PFSK-1 (cell line): Measurements from ENCODE around the gene PLEKHB1. TPM values are rescaled to one million over a fixed set of nuclear protein-coding genes. Genes with fewer than 3 reads are reported as not detected.

ENCODE experiments used
- FOXP2 ChIP-seq: optimal IDR thresholded peaks from 2 replicates; pipeline ENCODE3; 2011; ENCODE audit warnings: borderline replicate concordance, control low read depth, inconsistent platforms; ENCODE audit not compliant: insufficient read depth; ENCODE audit errors: extremely low read length, extremely low read depth
- POLR2AphosphoS5 ChIP-seq: IDR thresholded peaks from 2 replicates; pipeline ENCODE4 v1.6.1; 2012; ENCODE audit warnings: low read depth, mild to moderate bottlenecking, control low read depth, low read length, moderate library complexity
- SIN3A ChIP-seq: IDR thresholded peaks from 2 replicates; pipeline ENCODE4 v1.6.1; 2012; ENCODE audit warnings: mild to moderate bottlenecking, low read length, moderate library complexity, borderline replicate concordance; ENCODE audit not compliant: insufficient read depth
- TAF1 ChIP-seq: IDR thresholded peaks from 2 replicates; pipeline ENCODE4 v1.6.1; 2012; ENCODE audit warnings: low read length, control low read depth, borderline replicate concordance; ENCODE audit not compliant: insufficient read depth
- polyA plus RNA-seq: library from polyadenylated mRNA; unstranded; fragments of >200 nt; gene quantifications from one replicate; pipeline ENCODE4 v1.2.1, GENCODE V29; 2012; ENCODE audit warnings: low read depth, missing spikeins; ENCODE audit not compliant: insufficient read length
- TF ChIP-seq, protein P1 (sequence below), 2 experiments: IDR thresholded peaks; 2 replicates each; pipeline versions ENCODE4 v1.6.1 to v1.8.0; 2011 to 2012; ENCODE audit warnings: low read depth in 2 of 2, low read length in 2 of 2, control low read depth in 1 of 2, inconsistent platforms in 1 of 2, mild to moderate bottlenecking in 1 of 2, moderate library complexity in 1 of 2; ENCODE audit not compliant: insufficient read depth in 1 of 2

PLEKHB1 gene
- polyA plus RNA-seq: 0.89 TPM

GRCh38 chr11:73645972-73646631 lies at the start of gene PLEKHB1:
Gene PLEKHB1, plus strand, starts transcription at chr11:73646581. Its CDS starts 28 bp downstream, at chr11:73646609.
- TF ChIP-seq TAF1 (no peak), POLR2AphosphoS5 (no peak), SIN3A (no peak), FOXP2 (no peak)
- TF ChIP-seq, protein P1, sequence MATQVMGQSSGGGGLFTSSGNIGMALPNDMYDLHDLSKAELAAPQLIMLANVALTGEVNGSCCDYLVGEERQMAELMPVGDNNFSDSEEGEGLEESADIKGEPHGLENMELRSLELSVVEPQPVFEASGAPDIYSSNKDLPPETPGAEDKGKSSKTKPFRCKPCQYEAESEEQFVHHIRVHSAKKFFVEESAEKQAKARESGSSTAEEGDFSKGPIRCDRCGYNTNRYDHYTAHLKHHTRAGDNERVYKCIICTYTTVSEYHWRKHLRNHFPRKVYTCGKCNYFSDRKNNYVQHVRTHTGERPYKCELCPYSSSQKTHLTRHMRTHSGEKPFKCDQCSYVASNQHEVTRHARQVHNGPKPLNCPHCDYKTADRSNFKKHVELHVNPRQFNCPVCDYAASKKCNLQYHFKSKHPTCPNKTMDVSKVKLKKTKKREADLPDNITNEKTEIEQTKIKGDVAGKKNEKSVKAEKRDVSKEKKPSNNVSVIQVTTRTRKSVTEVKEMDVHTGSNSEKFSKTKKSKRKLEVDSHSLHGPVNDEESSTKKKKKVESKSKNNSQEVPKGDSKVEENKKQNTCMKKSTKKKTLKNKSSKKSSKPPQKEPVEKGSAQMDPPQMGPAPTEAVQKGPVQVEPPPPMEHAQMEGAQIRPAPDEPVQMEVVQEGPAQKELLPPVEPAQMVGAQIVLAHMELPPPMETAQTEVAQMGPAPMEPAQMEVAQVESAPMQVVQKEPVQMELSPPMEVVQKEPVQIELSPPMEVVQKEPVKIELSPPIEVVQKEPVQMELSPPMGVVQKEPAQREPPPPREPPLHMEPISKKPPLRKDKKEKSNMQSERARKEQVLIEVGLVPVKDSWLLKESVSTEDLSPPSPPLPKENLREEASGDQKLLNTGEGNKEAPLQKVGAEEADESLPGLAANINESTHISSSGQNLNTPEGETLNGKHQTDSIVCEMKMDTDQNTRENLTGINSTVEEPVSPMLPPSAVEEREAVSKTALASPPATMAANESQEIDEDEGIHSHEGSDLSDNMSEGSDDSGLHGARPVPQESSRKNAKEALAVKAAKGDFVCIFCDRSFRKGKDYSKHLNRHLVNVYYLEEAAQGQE (IDR thresholded peaks at IDR 0.05; ENCODE audit: insufficient read depth in 1 of 2, low read depth in 2 of 2, low read length in 2 of 2): no peak

GRCh38 chr11:73597336-73597955 lies 48.9 kb upstream of the PLEKHB1 start:
- no peak for TF ChIP-seq FOXP2
- TF ChIP-seq, protein P1 (IDR thresholded peaks at IDR 0.05; ENCODE audit: insufficient read depth in 1 of 2, low read depth in 2 of 2, low read length in 2 of 2): no peak
- TF ChIP-seq POLR2AphosphoS5: no peak
- no peak for TF ChIP-seq SIN3A

DNA sequence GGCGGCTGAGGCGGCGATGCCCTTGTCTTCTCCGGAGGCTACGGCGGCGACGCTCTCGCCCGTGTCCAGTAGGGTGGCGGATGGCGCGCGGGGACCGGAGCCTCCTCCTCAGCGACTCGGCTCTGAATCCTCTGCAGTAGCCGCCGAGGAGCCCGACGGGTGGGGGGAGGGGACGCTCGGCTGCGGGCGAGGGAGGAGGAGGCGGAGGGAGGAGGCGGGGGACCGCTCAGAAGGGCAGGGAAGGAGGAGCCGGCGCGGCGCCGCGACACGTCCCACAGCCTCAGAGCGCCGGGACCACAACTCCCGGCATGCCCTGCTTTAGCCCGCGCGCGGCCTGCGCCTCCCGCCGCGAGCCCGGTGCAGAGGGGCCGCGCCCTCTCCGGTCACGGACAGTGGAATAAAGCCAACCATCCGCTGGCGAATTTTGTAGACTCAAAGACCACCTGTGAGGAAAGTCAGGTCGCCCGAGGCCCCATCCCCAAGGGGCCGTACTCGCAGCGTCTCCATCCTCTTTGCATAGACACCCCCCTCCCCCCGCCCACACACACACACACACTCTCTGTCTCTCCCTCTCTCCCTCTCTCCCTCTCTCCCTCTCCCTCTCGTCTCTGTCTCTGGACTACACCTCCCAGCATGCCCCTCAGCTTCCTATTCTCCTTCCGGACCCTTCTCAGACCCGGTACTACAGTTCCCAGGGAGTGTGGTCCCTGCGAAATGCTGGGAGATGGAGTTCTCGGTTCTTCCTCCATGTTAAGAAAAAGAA lies 48.2 kb upstream of the PLEKHB1 start, which contains the start of gene FAM168A:
Gene FAM168A (minus strand): TSS at position 157 of the 763 bp plus-strand sequence. CDS start 129,638 bp downstream, outside the sequence.
- TF ChIP-seq POLR2AphosphoS5: peak; percentile 89
- TF ChIP-seq FOXP2: peak; percentile 61
- no peak for TF ChIP-seq SIN3A
- TF ChIP-seq TAF1: peak; percentile 86; the same call in 1 of the 2 replicates
- TF ChIP-seq, protein P1 (IDR thresholded peaks at IDR 0.05; ENCODE audit: insufficient read depth in 1 of 2, low read depth in 2 of 2, low read length in 2 of 2): 0 out of 4 replicates have a peak, but pooled peaks of 1 of the 2 experiments have one; percentile 41

GRCh38 chr11:73598719-73599379 lies 47.5 kb upstream of the PLEKHB1 start:
- TF ChIP-seq FOXP2 (no peak), TAF1 (no peak)

- TF ChIP-seq FOXP2: no peak
- no peak for TF ChIP-seq SIN3A
- no peak for TF ChIP-seq TAF1
- no peak for TF ChIP-seq POLR2AphosphoS5
- TF ChIP-seq, protein P1 (IDR thresholded peaks at IDR 0.05; ENCODE audit: insufficient read depth in 1 of 2, low read depth in 2 of 2, low read length in 2 of 2): no peak
These were observed 33.7 kb upstream of the PLEKHB1 start for GRCh38 chr11:73612601-73613140.
